Motor neuron (in vitro differentiated cells): ENCODE data around the gene TMEM250. TPM values are rescaled to one million over a fixed set of nuclear protein-coding genes. Genes with fewer than 3 reads are reported as not detected.

Experiments used
- ATAC-seq, 8 experiments: fragments of 200-7000 bp; cut with Tn5 transposase; replicated peaks in 6 of 8; 2 replicates each; pipeline ENCODE4 v1.8.0; 2021; ENCODE audit warnings: mild to moderate bottlenecking in 8 of 8, moderate library complexity in 8 of 8
- H3K27ac ChIP-seq, 2 donors: fragments of 250-450 bp; sonication (Bioruptor Pico); 2 replicates each; pipeline ENCODE4 v1.9.0; 2021; ENCODE audit warnings: antibody characterized with exemption in 2 of 2, mild to moderate bottlenecking in 2 of 2, moderate library complexity in 1 of 2
- H3K4me1 ChIP-seq, 2 donors: fragments of 250-450 bp; sonication (Bioruptor Pico); replicated peaks in 1 of 2; 2 replicates each; pipeline ENCODE4 v1.6.1; 2021; ENCODE audit warnings: antibody characterized with exemption in 2 of 2, mild to moderate bottlenecking in 2 of 2, moderate library complexity in 1 of 2
- H3K4me3 ChIP-seq, 5 donors: fragments of 250-450 bp; sonication (Bioruptor Pico); 2 replicates each; pipeline ENCODE4 v1.9.0; 2021; ENCODE audit warnings: antibody characterized with exemption in 5 of 5, mild to moderate bottlenecking in 5 of 5, moderate library complexity in 4 of 5
- WGBS, 10 experiments: fragments of 450-650 bp; shearing (Covaris generic); methylation state at CpG; one replicate each; pipeline ENCODE4 v1.0.0; 2022; 5-methylcytosine and 5-hydroxymethylcytosine counted together
- in situ Hi-C, 9 experiments: fragments of 400-800 bp; cut with MboI; loops; one replicate each; pipeline ENCODE4 v1.15.0; 2021; ENCODE audit warnings: low sequenced_read_pairs in 9 of 9, low pct_unique_long_range_greater_than_20kb in 2 of 9; ENCODE audit not compliant: unreplicated experiment in 9 of 9
- total RNA-seq, 8 experiments: library from RNA; unstranded; fragments of 300-600 nt; gene quantifications; 2 replicates each; pipeline versions ENCODE4 v1.2.3 to v1.2.4, GENCODE V29; 2022

The TMEM250 gene
- total RNA-seq, result 10 to 100 TPM; 11.3 to 37.9 (median 21.0) TPM

- WGBS, 10 experiments, result 0 to 2% (median 0%) methylated on average over 1 to 12 of the region's 112 CpGs; no CpG with 5 or more reads in 7 of the 10 experiments
- in situ Hi-C loops, result loop anchor here in 5 of 9 experiments (10.0 to 25.0 kb wide), 2 partner anchors 154 to 156 kb away; partner anchors contain the start of gene UBAC1 (in 5 of the 5)
- Histone ChIP-seq H3K4me1 (peaks cover 17% of the 10 kb centered on the region in 2 donors), H3K4me3 (peak within 1 kb of the TSS; percentile 75 to 98 (median 77)), H3K27ac (peak within 1 kb of the TSS; percentile 91 to 93)
- peak; percentile 64 to 88 (median 83) for ATAC-seq
Observed at GRCh38 chr9:136118320-136119060, at the start of gene TMEM250. TMEM250 (minus strand) TSS chr9:136118875; CDS start chr9:136116900, 1,975 bp downstream.

GRCh38 chr9:136163248-136163850 lies 44.7 kb upstream of the TMEM250 start:
- in situ Hi-C loops, result loop anchor here in 3 of 9 experiments (25.0 kb wide), 1 partner anchor 99 kb away; no protein-coding TSS in a partner anchor
- H3K4me1 ChIP-seq, result peaks cover 33% of the 10 kb centered on the region in 2 donors
- ATAC-seq, result no peak
- 0 to 92% (median 43%) methylated on average over 1 of the region's 1 CpG; no CpG with 5 or more reads in 2 of the 10 experiments for WGBS, 10 experiments
- no peak overlapping the region for H3K4me3 ChIP-seq
- H3K27ac ChIP-seq, result no peak overlapping the region

GRCh38 chr9:136160995-136161610 lies 42.4 kb upstream of the TMEM250 start:
- in situ Hi-C loops, result loop anchor here in 3 of 9 experiments (25.0 kb wide), 1 partner anchor 101 kb away; no protein-coding TSS in a partner anchor
- peaks cover 56% of the 10 kb centered on the region in 2 donors for H3K4me1 ChIP-seq
- 0 to 88% (median 58%) methylated on average over 1 to 5 of the region's 10 CpGs; no CpG with 5 or more reads in 4 of the 10 experiments for WGBS, 10 experiments
- H3K4me3 ChIP-seq, result no peak overlapping the region
- ATAC-seq, result peak in 5 of 8 experiments; percentile 57 to 63 (median 61)
- peak overlapping the region; percentile 56 to 65 for H3K27ac ChIP-seq

- peak overlapping the region; percentile 13 to 45 for H3K27ac ChIP-seq
- no peak overlapping the region for H3K4me3 ChIP-seq
- peak in 6 of 8 experiments; percentile 41 to 88 (median 86) for ATAC-seq
- 8 to 40% methylated on average over 1 to 2 of the region's 12 CpGs; no CpG with 5 or more reads in 8 of the 10 experiments for WGBS, 10 experiments
- H3K4me1 ChIP-seq, result peaks cover 63% of the 10 kb centered on the region in 2 donors
- in situ Hi-C loops, result loop anchor here in 3 of 9 experiments (25.0 kb wide), 1 partner anchor 102 kb away; no protein-coding TSS in a partner anchor
Observed at GRCh38 chr9:136160381-136160841, 41.7 kb upstream of the TMEM250 start.

GRCh38 chr9:136159851-136160250 lies 41.2 kb upstream of the TMEM250 start:
- WGBS, 10 experiments, result 79 to 90% (median 80%) methylated on average over 3 to 5 of the region's 16 CpGs; no CpG with 5 or more reads in 7 of the 10 experiments
- H3K4me3 ChIP-seq, result no peak overlapping the region
- no peak for ATAC-seq
- peak overlapping the region; percentile 13 to 45 for H3K27ac ChIP-seq
- in situ Hi-C loops, result loop anchor here in 3 of 9 experiments (25.0 kb wide), 1 partner anchor 102 kb away; no protein-coding TSS in a partner anchor
- H3K4me1 ChIP-seq, result peaks cover 64 to 66% of the 10 kb centered on the region in 2 donors

- H3K4me1 ChIP-seq, result peaks cover 64 to 68% of the 10 kb centered on the region in 2 donors
- 62 to 66% methylated on average over 5 of the region's 20 CpGs; no CpG with 5 or more reads in 8 of the 10 experiments for WGBS, 10 experiments
- in situ Hi-C loops, result loop anchor here in 3 of 9 experiments (25.0 kb wide), 1 partner anchor 105 kb away; no protein-coding TSS in a partner anchor
- H3K4me3 ChIP-seq, result no peak overlapping the region
- ATAC-seq, result no peak
- H3K27ac ChIP-seq, result peak overlapping the region; percentile 39 to 48
Observed at GRCh38 chr9:136157477-136158265, 39.0 kb upstream of the TMEM250 start.

GRCh38 chr9:136156209-136157120 lies 37.8 kb upstream of the TMEM250 start:
- WGBS, 10 experiments, result 11 to 47% (median 24%) methylated on average over 2 to 19 of the region's 42 CpGs; no CpG with 5 or more reads in 4 of the 10 experiments
- Histone ChIP-seq H3K4me1 (peaks cover 68 to 72% of the 10 kb centered on the region in 2 donors), H3K4me3 (no peak overlapping the region), H3K27ac (peak overlapping the region; percentile 27 to 52)
- peak in 5 of 8 experiments; percentile 29 to 56 (median 36) for ATAC-seq
- in situ Hi-C loops, result loop anchor here in 3 of 9 experiments (25.0 kb wide), 1 partner anchor 106 kb away; no protein-coding TSS in a partner anchor

GRCh38 chr9:136155576-136155975 lies 36.9 kb upstream of the TMEM250 start:
- peaks cover 65 to 69% of the 10 kb centered on the region in 2 donors for H3K4me1 ChIP-seq
- ATAC-seq, result no peak
- H3K27ac ChIP-seq, result no peak overlapping the region
- in situ Hi-C loops, result loop anchor here in 3 of 9 experiments (25.0 kb wide), 1 partner anchor 107 kb away; no protein-coding TSS in a partner anchor
- WGBS, 10 experiments, result 58 to 97% (median 78%) methylated on average over 3 to 14 of the region's 17 CpGs; no CpG with 5 or more reads in 6 of the 10 experiments
- no peak overlapping the region for H3K4me3 ChIP-seq

GRCh38 chr9:136154943-136155342 lies 36.3 kb upstream of the TMEM250 start:
- in situ Hi-C loops, result loop anchor here in 3 of 9 experiments (25.0 kb wide), 1 partner anchor 107 kb away; no protein-coding TSS in a partner anchor
- WGBS, 10 experiments, result 68 to 100% (median 95%) methylated on average over 2 to 13 of the region's 14 CpGs; no CpG with 5 or more reads in 2 of the 10 experiments
- no peak for ATAC-seq

GRCh38 chr9:136153381-136154065 lies 34.8 kb upstream of the TMEM250 start:
- Histone ChIP-seq H3K27ac (no peak overlapping the region), H3K4me3 (no peak overlapping the region), H3K4me1 (peaks cover 56 to 59% of the 10 kb centered on the region in 2 donors)
- no peak for ATAC-seq
- 49 to 100% (median 90%) methylated on average over 1 to 7 of the region's 24 CpGs; no CpG with 5 or more reads in 5 of the 10 experiments for WGBS, 10 experiments
- in situ Hi-C loops, result loop anchor here in 3 of 9 experiments (25.0 kb wide), 1 partner anchor 109 kb away; no protein-coding TSS in a partner anchor

More at GRCh38 chr9:136154943-136155342, 36.3 kb upstream of the TMEM250 start:
- no peak overlapping the region for H3K27ac ChIP-seq
- H3K4me1 ChIP-seq, result peaks cover 58 to 63% of the 10 kb centered on the region in 2 donors
- H3K4me3 ChIP-seq, result no peak overlapping the region
